Left renal cortex interstitium (tissue), 4 donors: ENCODE results near the gene SULT1C4. TPM values are rescaled to one million over a fixed set of nuclear protein-coding genes. Genes with fewer than 3 reads are reported as not detected.
"Not testable (repeated sequence)": the region's sequence is repeated elsewhere in the genome, so short reads cannot be mapped to it uniquely, and the experiment has no call there.

Experiments used
- DNase-seq, 4 donors: peaks; one replicate each; pipeline ENCODE4 v3.0.0-alpha.2; 2013; ENCODE audit warnings: low read depth in 4 of 4, low spot score in 2 of 4, missing footprints in 1 of 4
- polyA plus RNA-seq, 4 donors: library from polyadenylated mRNA; unstranded; fragments of 120-200 nt; gene quantifications; one replicate each; pipeline ENCODE4 v1.2.1, GENCODE V29; 2013; ENCODE audit not compliant: insufficient read length in 4 of 4

The SULT1C4 gene
- 10 to 100 TPM; 36.0 to 58.4 (median 46.9) TPM for polyA plus RNA-seq

DNA sequence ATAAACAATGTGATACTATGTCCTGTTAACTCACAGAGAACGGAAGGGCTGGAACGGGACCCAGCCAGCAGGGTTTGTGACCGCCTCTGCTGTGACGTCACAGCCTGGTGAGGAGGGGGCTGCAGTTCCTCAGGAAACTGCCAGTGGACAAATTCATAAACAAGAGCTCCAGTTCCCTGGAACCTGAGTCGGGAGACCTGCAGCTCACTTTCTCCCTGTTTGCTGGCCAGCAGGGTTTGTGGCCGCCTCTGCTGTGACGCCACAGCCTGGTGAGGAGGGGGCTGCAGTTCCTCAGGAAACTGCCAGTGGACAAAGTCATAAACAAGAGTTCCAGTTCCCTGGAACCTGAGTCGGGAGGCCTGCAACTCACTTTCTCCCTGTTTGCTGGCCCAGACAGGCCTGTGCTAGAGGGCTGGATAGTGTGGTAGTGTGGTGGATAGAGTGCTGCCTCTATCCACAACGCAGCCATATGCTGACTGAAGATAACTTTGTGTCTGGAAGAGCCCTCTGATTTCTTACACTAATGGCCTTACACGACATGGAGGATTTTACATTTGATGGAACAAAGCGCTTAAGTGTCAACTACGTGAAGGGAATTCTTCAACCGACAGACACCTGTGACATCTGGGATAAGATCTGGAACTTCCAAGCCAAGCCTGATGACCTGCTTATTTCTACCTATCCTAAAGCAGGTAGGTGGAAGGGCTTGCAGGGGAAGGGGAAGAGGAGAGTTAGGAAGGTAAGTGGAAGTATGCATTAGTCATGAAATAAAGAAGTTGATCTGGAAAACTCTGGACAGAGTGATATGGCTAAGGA lies at the start of gene SULT1C4:
Gene SULT1C4 (plus strand): TSS at position 140 of the 816 bp plus-strand sequence. CDS start 384 bp downstream, at position 524.
- peak; percentile 85 to 95 (median 92) for DNase-seq

DNA sequence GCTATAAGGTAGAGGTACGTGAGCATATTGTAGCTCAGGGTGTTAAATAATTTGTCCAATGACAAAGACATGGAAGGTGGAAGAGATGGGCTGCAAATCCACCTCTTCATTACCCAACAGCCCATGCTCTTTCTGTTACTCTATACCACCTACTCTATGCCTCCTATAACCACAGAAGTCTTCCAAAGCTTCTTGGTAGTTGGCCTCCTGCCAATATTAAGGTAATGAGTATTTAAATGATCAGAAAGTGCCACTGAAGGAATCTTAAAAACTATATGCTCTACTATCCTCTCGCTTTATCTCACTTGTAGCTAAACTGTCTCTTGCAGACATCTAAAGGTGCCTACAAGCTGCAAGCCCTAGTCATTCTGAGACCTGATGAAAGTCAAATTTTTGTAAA lies 48.0 kb upstream of the SULT1C4 start:
- no peak for DNase-seq

DNA sequence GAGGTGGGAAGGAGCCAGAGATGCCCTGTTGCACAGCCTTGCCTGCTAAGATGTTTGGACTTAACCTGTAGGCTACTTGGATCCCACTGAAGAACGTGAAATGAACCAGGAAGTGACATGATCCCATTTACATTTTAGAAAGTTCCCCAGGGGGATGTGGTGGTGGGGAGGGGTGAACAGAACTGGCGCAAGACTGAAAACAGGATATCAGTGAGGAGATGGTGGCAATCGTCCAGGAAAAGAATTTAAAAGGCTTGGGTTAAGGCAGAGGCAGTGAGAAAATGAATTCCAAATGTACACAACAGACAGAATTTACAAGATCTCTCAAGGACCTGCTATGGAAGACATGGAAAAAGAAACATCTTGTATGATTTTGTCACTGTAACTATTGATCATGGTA lies 46.8 kb upstream of the SULT1C4 start:
- DNase-seq = peak in 1 of 4 donors; percentile 13

DNA sequence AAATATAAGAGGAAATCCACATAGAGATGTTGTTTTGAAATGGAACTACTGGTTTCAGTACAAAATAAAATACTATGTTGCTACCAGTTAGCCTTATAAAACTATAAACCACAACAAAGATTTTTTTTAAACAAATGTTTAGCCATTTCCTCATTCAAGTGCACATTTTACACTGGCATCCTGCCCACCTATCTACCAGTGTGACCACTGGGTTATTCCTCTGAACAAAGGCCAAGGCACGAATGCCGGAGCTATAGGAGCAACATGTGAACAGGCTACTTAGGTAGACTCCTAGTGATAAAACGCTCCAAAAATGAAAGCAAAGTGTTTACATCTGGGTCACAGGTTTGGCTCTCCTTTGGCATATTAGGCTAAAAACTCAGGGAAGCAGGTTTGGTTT lies 31.8 kb upstream of the SULT1C4 start:
- DNase-seq = no peak

DNA sequence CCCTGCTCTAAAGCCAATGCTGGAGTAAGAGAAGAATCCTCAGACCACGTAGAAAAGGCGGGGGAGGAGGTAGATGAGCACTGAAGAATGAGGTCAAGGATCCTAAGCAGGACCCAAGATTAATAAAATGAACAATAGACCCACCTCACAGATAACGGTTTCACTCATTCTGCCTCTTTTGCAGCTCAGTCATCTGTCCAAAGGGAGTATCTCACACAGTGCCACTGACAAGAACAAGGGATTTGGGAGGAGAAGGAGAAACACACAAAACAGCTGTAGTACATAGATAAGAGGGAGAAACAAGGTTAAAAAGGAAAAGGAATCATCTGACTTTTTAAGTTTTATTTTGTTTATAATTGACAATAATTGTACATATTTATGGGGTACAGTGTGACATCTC lies 30.9 kb upstream of the SULT1C4 start:
- DNase-seq = no peak

DNA sequence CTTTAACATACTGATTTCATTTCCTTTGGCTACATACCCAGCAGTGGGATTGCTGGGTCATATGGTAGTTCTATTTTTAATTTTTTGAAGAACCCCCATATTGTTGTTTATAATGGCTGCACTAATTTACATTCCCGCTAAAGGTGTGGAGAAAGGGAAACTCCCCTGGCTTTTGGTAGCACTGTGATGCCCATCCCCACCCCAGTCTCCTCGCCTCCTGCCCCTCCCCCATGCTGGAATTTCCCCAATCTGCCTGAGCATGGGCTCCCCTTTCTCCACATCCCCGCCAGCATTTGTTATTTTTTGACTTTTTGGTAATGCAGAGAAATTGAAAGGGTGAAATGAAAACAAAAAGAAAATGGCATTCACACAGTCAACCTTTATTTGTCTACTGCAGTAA lies 30.0 kb upstream of the SULT1C4 start:
- DNase-seq = no peak

DNA sequence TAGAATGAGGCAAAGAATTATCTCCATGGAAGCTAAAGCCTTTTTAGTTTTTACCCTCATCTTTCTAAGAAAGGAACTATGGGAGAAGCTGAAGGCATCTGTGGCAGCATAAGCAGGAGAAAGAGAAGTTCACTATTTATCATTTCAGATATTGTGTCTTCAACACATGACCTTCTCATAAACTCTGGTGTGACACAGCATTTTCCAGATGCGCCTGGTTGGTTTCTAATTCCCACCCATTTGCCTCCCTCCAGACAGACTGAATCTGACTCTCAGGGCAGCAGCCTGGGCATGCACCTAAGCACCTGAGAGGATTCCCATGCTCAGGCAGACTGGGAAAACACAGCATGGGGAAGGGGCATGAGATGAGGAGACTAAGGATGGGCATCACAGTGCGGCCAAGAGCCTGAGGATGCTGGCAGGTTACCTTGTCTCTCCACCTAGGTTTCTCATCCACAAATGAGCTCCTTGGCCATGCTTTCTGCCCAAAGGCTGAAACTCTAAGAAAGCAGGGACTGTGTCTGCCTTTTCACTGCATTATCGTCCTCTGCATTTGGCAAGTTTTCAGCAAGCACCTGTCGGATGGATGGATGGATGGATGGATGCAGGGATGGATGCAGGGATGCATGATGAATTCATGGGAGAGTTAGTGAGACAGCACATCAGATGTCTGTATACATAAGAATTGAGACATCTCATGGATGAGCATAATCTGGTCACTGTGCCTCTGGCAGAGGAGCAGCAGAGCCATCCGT lies 28.8 kb upstream of the SULT1C4 start:
- no peak for DNase-seq

DNA sequence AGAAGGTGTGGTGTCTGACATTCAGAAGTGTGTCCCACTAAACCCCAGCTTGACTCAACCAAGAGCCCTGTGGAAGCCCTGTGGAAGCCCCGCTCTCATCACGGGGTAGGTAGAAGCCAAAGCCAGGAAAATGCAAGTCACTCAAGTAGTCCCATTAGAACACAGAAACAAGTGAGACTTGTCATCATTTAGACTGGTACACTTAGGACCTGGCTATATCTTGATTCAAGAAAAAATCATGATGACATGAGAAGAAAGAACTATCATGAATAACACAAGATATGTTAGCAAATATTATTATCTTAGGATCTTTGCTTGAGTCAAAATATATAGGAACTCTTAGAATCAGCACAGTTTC lies 28.2 kb upstream of the SULT1C4 start:
- DNase-seq = no peak

DNA sequence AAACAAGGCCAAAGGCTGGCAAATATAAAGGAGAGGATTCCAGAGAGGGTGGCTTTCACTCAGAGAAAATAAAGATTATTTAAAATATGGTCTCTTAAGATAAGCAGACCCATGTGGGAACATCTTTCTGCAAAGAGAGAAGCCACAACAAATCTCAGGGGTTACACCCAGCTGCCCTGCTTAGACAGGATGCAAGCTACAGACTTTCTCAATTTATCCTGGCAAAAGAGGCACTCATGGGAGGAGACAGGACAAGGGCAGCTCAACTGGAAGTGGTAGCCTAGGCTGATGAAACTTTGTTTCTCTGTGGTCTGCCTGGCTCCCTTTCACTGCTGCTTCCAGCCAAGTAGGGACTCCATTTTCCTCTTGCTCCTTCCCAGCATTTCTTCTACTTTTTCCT lies 25.9 kb upstream of the SULT1C4 start:
- no peak for DNase-seq

DNA sequence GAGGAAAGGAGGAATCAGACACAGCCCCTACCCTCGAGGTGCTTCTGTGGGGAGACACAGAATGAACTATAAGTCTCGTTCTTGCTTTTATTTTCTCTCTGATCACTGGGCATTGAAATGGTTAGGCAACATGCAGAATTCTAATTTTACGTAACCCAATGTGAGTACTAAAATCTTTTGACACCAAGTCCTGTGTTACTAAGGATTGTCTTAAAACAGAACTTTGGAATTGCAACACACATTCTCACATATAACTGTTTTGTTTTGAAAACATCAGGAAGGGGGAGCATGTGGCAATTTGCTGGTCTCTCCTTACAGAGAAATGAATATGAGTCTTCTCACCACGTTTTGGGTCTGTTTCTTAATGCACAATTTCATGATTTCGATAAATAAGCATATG lies 23.6 kb upstream of the SULT1C4 start:
- DNase-seq = no peak

DNA sequence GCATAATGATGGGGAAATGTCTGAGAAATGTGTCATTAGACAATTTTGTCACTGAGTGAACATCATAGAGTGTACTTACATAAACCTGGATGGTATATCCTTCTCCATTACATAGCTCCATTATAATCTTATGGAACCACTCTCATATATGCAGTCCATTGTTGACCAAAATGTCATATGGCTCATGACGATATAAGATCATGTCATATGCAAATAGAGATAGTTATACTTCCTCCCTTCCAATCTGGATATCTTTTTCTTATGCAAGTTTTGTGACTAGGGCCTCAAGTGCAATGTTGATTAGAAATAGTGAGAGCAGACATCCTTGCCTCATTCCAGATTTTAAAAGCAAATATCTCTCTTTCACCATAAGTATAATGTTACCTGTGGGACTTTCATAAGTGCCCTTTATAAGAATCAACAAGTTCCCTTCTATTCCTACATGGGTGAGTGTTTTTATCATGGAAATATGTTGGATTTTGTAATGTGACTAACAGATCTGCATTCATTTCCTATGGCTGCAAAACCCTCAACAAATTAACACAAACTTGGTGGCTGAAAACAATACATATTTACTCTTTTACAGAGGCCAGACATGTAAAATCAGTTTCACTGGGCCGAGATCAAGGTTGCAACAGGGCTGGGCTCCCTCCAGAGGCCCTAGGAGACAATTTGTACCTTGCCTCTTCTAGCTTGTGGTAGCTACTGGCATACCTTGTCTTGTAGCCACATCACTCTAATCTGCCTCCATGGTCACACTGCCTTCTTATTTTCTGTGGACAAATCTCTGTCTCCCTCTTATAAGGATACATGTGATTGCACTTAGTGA lies 21.6 kb upstream of the SULT1C4 start:
- no peak for DNase-seq

DNA sequence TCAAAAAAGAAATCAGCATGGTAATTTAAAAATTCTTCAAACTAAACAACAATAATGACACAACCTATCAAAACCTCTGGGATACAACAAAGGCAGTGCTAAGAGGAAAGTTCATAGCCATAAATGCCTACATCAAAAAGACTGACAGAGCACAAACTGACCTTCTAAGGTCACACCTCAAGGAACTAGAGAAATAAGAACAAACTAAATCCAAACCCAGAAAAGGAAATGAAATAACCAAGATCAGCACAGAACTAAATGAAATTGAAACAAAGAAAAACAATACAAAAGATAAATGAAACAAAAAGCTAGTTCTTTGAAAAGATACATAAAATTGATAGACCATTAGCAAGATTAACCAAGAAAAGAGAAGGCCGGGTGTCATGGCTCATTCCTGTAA lies 18.4 kb upstream of the SULT1C4 start:
- DNase-seq = not testable (repeated sequence)

DNA sequence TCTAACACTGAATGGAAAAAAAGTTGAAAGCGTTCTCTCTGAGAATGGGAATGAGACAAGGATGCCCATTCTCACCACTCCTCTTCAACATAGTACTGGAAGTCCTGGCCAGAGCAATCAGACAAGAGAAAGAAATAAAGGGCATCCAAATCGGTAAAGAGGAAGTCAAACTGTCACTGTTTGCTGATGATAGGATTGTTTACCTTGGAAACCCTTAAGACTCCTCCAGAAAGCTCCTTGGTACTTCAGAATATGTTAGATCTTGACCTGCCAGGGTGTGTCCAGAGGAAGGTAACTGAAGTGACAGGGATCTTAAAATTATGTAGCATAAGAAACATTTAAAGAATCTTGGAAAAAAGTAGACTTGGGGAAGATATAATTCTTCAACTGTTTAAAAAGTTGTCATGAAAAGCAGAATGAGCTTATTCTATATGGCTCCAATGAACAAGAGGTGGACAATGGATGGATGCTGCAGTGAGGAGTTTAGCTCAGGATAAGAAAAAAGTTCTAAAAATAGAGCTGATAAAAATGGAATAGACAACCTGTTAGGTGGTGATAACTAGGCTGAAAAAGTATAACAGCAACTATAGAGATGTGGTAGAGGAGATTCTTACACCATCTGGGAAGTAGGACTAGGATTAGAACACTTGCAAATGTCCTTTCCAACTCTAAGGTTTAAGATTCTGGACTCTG lies 16.8 kb upstream of the SULT1C4 start:
- no peak for DNase-seq

DNA sequence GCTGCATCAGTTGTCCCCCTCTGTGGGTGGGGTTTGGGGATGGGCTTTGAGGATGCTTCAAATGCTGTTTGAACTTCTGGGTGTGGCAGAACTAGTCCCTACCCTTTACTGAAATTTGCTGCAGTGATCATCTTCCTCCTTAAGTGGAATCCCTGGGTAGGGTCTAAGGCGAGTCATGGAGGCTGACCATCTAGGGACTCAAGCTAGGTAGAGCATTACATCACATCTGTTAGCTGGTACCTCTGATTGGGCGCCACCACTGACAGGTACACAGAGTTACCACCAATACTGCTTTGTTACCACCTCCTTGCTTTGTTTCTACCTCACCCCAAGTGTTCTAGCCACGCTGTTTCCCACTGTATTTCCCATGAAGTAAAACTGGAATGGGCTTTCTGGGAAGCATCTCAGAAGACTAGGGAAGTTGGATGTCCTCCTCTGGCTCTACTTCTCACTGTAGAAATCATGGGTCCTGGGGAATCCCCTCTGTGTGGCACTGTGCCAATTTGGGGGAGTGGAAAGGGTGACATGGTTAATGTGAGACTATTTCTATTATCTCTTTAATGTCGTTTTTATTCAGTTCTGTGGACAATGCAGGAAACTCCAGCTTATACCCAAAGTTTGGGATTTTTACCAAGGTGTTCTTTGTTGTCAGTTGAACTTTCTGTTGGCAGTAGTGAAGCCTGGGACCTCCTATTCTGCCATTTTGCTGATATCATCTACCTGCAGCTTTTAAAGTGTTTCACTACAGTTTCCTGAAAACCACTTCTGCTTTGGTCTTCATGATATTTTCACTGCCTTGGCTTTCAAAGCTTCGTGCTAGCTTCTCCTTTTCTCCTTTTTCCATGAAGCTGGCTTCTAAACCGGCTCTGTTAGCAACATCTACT lies 14.5 kb upstream of the SULT1C4 start:
- no peak for DNase-seq

DNA sequence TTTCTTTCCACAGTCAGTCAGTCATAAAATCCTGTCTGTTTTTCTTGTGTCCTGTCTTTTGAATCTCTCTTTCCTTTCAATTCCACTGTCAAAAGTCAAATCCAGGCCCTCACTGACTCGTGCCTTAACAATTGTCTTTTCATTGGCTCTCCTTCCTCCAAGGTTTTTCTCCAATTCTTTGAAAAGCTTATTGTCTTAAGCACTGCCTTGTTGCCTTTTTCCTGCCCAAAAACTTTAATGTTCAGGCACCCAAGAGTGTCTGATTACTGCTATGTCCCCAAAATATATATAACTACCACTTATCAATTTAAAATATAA lies 13.9 kb upstream of the SULT1C4 start:
- DNase-seq = no peak

DNA sequence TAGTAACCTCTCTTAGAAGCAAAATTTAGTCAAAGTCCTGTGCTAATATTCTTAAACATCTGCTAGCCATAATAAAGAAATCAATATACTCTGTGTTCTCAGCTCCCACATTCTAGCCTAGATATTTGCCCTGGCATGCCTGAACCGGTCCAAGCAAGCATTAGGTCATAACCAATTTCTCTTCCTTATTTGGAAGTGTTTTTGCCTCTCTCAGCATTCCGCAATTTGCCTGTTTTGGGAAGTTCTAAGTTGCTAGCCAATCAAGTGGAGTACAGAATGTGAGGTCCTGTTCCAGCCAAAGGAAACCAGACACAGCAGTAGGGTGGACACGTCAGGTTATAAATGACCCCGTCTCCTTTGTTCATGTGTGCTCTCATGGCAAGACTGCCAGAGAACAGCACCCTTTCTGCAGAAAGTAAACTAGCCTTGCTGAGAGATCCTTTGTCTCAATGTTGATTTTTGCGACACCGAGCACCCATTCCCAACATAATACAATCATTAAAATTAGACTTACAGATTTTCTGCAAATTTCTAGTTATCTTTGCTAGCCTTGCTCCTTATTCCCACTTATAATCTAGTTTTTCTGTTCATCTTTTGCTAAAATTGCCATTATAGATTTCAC lies 13.0 kb upstream of the SULT1C4 start:
- DNase-seq = no peak

DNA sequence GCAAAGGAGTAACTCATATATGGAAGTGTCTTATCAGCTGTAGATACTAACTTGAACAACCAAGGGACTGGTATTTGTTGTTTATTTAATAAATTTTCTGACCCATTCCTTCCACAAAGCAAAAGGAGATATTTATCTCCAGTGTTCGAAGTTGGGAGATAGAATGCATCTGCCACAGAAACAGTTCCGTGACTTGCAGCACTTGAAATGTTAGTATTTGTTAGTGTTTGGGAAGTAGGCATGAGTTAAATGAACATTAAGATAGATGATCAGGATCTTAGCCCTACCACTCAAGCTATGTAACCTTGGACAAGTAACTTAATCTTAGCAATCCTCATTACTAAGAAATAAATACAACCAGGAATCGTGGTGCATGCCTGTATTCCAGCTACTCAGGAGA lies 12.1 kb upstream of the SULT1C4 start:
- DNase-seq = no peak

DNA sequence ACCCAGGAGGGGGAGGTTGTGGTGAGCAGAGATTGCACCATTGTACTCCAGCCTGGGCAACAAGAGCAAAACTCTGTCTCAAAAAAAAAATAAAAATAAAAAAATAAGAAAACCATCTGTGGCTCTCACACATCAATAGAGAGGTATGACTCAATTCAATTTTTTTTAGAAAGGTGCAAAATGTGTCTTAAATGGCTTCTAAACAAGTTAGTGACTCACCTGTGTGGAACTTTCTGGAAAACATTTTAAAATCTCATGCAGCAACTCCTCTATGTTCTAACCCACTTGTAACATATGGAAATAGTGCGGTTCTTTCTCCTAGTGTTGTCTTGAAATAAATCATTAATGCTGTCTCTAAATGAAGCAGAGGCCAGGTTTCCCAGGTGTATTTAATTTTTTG lies 10.7 kb upstream of the SULT1C4 start:
- DNase-seq = no peak

DNA sequence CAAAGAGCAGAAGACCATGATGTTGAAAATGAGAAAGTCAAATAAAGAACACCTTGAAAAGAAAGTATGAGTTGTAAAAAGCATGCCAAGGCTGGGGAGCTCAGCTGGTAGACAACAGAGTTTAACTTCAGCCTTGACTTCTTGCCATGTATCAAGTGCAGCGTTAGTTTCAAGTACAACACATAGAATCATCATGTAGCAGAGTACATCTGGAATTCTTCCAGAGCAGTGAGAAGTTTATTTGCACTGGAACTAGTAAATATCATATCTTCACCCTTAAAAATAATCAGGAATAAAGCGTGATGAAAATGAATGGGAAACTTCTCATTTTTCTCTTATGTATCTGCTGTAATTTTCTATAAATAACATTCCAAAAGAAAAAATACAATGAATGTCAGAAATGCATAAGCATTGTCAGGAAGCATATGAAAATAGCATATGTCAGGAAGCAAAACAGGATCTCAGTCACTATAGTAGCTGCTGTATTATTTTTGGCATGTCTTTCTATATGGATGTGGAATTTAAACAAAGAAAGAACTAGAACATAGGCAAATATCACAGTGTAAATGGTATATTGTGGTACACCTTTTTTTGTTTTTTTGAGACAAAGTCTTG lies 10.1 kb upstream of the SULT1C4 start:
- DNase-seq = no peak
